GM18526 (cell line): ENCODE results near the gene WIZ.
A peak's percentile ranks its signal among the peaks of the same experiment; 100 is the strongest.

Experiments
- POLR2A ChIP-seq: IDR thresholded peaks from 3 replicates; pipeline ENCODE4 v1.6.1; 2011; ENCODE audit not compliant: insufficient read length; ENCODE audit errors: extremely low read depth

Gene WIZ

GRCh38 chr19:15393963-15394362 lies 55.8 kb downstream of the WIZ start:
- TF ChIP-seq POLR2A: no peak

DNA sequence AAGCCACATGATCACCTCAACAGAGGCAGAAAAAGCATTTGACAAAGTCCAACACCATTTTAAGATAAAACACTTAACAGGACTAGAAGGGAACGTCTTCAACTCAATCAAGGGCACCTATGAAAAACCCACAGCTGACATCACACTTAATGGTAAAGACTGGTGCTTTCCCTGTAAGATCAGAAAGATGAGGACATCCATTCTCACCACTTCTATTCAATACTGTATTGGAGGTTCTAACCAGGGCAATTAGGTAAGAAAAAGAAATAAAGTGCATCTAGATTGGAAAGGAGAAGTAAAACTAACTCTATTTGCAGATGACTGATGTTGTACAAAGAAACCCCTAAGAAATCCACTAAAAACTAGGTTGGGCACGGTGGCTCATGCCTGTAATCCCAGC lies 58.9 kb downstream of the WIZ start:
- TF ChIP-seq POLR2A: no peak

- TF ChIP-seq POLR2A: no peak
Observed at GRCh38 chr19:15381864-15382263, 67.9 kb downstream of the WIZ start.

GRCh38 chr19:15381429-15381828 lies 68.3 kb downstream of the WIZ start:
- TF ChIP-seq POLR2A: no peak

DNA sequence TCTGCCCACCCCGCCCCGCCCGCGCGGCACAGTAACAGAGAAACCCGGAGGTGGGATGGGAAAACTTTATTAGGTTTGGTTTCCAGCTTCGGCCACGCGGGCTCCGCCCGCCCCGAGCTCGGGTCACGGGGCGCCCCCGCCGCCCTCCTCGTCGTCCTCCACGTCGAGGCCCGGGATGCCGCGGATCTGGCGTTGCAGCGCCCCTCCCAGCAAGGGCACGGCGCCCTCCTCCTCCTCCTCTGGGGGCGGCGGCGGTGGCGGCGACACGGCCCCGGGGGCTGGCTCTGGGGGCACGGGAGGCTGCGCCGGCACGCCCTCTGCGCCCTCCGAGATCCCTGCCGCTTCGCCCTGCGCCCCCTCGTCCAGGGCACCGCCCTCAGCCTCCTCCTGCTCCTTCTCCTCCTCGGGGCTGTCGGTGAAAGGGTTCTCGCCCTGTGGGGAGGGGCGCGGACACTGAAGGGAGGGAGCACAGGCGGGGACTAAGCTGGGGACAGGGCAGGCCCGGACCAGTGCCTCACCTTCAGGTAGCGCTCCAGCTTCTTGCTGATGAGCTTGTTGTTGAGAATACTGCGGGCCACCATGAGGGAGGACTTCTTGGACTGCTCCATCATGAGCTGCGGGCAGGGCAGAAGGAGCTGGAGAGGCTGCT lies 69.6 kb downstream of the WIZ start:
- no peak for TF ChIP-seq POLR2A

- peak; percentile 75 for TF ChIP-seq POLR2A
Observed at GRCh38 chr19:15379083-15379998, 70.4 kb downstream of the WIZ start, which contains the start of gene AKAP8. Gene AKAP8 (minus strand): TSS chr19:15379787. CDS start chr19:15379731, 56 bp downstream.

- TF ChIP-seq POLR2A: peak; percentile 9
Observed at GRCh38 chr19:15378534-15379082, 71.1 kb downstream of the WIZ start.

DNA sequence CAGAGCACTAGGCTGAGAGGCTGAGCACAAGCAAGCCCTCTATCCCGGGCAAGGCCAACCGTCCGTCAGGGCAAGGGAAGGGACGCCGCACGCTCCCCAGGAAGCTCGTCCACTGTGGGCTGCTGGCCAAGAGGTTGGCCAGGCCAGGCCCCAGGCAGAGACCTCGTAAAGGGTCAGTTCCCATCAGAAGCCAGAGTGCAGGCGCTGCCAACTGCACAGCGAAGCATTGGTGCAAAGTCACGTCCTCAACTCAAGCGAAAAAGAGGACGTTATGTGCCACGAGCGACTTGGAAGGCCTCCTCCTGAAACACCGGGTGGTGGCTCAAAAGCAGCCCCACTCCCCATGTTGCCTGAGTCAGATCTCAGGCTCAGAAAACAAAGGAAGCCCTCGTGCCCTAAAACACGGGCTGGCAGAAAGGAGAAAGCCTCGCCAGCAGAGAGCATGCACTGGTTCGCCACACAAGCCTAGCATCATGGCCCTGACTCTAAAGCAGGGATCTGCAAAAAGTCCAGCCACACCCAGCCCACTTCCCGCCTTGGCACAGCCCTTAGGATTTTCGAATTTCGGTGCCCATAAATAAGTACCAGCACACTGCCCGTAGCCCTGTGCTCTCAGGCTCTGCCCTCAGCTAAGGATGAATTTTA lies 74.8 kb downstream of the WIZ start:
- TF ChIP-seq POLR2A: no peak

GRCh38 chr19:15374105-15374651 lies 75.6 kb downstream of the WIZ start:
- TF ChIP-seq POLR2A: no peak

GRCh38 chr19:15373644-15374043 lies 76.1 kb downstream of the WIZ start:
- TF ChIP-seq POLR2A: no peak

GRCh38 chr19:15372891-15373301 lies 76.9 kb downstream of the WIZ start:
- TF ChIP-seq POLR2A: no peak

GRCh38 chr19:15372470-15372869 lies 77.3 kb downstream of the WIZ start:
- TF ChIP-seq POLR2A: no peak

- no peak for TF ChIP-seq POLR2A
Observed at GRCh38 chr19:15371786-15372380, 77.9 kb downstream of the WIZ start.

GRCh38 chr19:15371119-15371518 lies 78.6 kb downstream of the WIZ start:
- TF ChIP-seq POLR2A: no peak
